Measurements from ENCODE around the gene MTMR12.
A peak's percentile ranks its signal among the peaks of the same experiment; 100 is the strongest.

MTMR12 gene

GRCh38 chr5:32190095-32190494 is 122.6 kb downstream of the MTMR12 start:
- DNase-seq: peak; percentile 74

- no peak for DNase-seq
Measured at GRCh38 chr5:32187675-32188074, 125.1 kb downstream of the MTMR12 start.

- DNase-seq: no peak
Measured at GRCh38 chr5:32182463-32183063, 130.2 kb downstream of the MTMR12 start.

Measured in fibroblast of skin of back (primary cell).